ENCODE measurements around the gene NPAS4.
"Not testable (repeated sequence)": the region's sequence is repeated elsewhere in the genome, so short reads cannot be mapped to it uniquely, and the experiment has no call there.

NPAS4 gene

GRCh38 chr11:66457826-66458225 lies 37.0 kb downstream of the NPAS4 start:
- in situ Hi-C loops (cut with MboI; ENCODE audit: low sequenced_read_pairs, unreplicated experiment), result no loop called here
- DNase-seq (ENCODE audit: low spot score), result no peak
- TF ChIP-seq CTCF (IDR thresholded peaks at IDR 0.05; ENCODE audit: borderline replicate concordance, control extremely low read depth, extremely low read depth, insufficient read depth, missing control alignments), result no peak

GRCh38 chr11:66459138-66459778 lies 38.4 kb downstream of the NPAS4 start:
- TF ChIP-seq CTCF (IDR thresholded peaks at IDR 0.05; ENCODE audit: borderline replicate concordance, control extremely low read depth, extremely low read depth, insufficient read depth, missing control alignments), result no peak
- in situ Hi-C loops (cut with MboI; ENCODE audit: low sequenced_read_pairs, unreplicated experiment), result no loop called here
- DNase-seq (ENCODE audit: low spot score), result no peak

- in situ Hi-C loops (cut with MboI; ENCODE audit: low sequenced_read_pairs, unreplicated experiment), result no loop called here
- DNase-seq (ENCODE audit: low spot score), result no peak
- no peak for TF ChIP-seq CTCF (IDR thresholded peaks at IDR 0.05; ENCODE audit: borderline replicate concordance, control extremely low read depth, extremely low read depth, insufficient read depth, missing control alignments)
Observed at GRCh38 chr11:66462010-66462409, 41.2 kb downstream of the NPAS4 start.

- no peak for TF ChIP-seq CTCF (IDR thresholded peaks at IDR 0.05; ENCODE audit: borderline replicate concordance, control extremely low read depth, extremely low read depth, insufficient read depth, missing control alignments)
- no peak for DNase-seq (ENCODE audit: low spot score)
- in situ Hi-C loops (cut with MboI; ENCODE audit: low sequenced_read_pairs, unreplicated experiment), result no loop called here
Observed at GRCh38 chr11:66462911-66463310, 42.1 kb downstream of the NPAS4 start.

- in situ Hi-C loops (cut with MboI; ENCODE audit: low sequenced_read_pairs, unreplicated experiment); DNase-seq (ENCODE audit: low spot score): not testable (repeated sequence)
Observed at GRCh38 chr11:66464116-66464515, 43.3 kb downstream of the NPAS4 start.

- DNase-seq (ENCODE audit: low spot score), result no peak
- in situ Hi-C loops (cut with MboI; ENCODE audit: low sequenced_read_pairs, unreplicated experiment), result no loop called here
- TF ChIP-seq CTCF (IDR thresholded peaks at IDR 0.05; ENCODE audit: borderline replicate concordance, control extremely low read depth, extremely low read depth, insufficient read depth, missing control alignments), result no peak
Observed at GRCh38 chr11:66464916-66465315, 44.1 kb downstream of the NPAS4 start.

GRCh38 chr11:66465373-66466224 lies 44.8 kb downstream of the NPAS4 start:
- in situ Hi-C loops (cut with MboI; ENCODE audit: low sequenced_read_pairs, unreplicated experiment), result no loop called here
- DNase-seq (ENCODE audit: low spot score), result no peak
- TF ChIP-seq CTCF (IDR thresholded peaks at IDR 0.05; ENCODE audit: borderline replicate concordance, control extremely low read depth, extremely low read depth, insufficient read depth, missing control alignments), result no peak

Measured in GM13976 (cell line).